HAP-1 (cell line): ENCODE results near the gene EWSR1.

ENCODE experiments used
- DNase-seq, 2 experiments: peaks; one replicate each; pipeline ENCODE4 v3.0.0-alpha.2; 2016 to 2020; ENCODE audit warnings: low spot score in 2 of 2
- H3K27me3 ChIP-seq: fragments of 250-450 bp; sonication (Bioruptor Pico); 2 replicates; pipeline ENCODE4 v1.5.1; 2020; ENCODE audit warnings: low read depth, mild to moderate bottlenecking, moderate library complexity
- H3K36me3 ChIP-seq: fragments of 250-450 bp; sonication (Bioruptor Pico); replicated peaks from 2 replicates; pipeline ENCODE4 v1.5.1; 2020; ENCODE audit warnings: mild to moderate bottlenecking
- H3K4me1 ChIP-seq: fragments of 250-450 bp; sonication (Bioruptor Pico); 2 replicates; pipeline ENCODE4 v1.5.1; 2020; ENCODE audit warnings: mild to moderate bottlenecking
- H3K4me3 ChIP-seq: fragments of 250-450 bp; sonication (Bioruptor Pico); 2 replicates; pipeline ENCODE4 v1.5.1; 2020; ENCODE audit warnings: mild to moderate bottlenecking, moderate library complexity
- H3K9me3 ChIP-seq: fragments of 250-450 bp; sonication (Bioruptor Pico); 2 replicates; pipeline ENCODE4 v1.5.1; 2020; ENCODE audit warnings: mild to moderate bottlenecking, moderate library complexity
- in situ Hi-C: fragments of 300-500 bp; cut with MboI; formaldehyde crosslinking; loops from 3 replicates; pipeline ENCODE4 v1.14.3; 2020; ENCODE audit warnings: low sequenced_read_pairs, inconsistent platforms, mixed read lengths

The EWSR1 gene

DNA sequence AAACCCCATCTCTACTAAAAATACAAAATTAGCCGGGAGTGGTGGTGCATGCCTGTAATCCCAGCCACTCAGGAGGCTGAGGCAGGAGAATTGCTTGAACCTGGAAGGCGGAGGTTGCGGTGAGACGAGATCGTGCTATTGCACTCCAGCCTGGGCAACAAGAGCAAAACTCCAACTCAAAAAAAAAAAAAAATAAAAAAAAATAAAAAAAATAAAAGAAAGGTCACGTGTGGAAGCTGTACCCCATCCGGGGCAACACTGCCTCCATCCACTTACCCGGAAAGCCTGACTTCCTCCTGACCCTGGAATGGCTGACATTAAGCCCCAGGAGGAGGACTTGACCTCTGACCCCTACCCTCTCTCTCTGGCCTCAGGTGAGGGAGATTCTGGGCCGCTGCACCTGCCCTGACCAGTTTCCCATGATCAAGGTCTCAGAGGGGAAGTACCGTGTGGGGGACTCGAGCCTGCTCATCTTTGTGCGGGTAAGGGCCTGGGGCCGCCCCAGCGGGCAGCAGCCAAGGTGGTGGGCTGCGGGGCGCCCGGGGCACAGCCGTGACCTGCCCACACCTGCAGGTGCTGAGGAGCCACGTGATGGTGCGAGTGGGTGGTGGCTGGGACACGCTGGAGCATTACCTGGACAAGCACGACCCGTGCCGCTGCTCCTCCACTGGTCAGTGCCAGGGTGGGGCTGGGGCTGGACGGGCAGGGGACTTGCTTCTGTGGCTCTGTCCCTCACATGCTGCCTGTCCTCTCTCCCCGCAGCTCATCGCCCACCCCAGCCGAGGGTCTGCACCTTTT is 42.2 kb downstream of the EWSR1 start:
- Histone ChIP-seq H3K4me1 (peaks cover 10% of the 10 kb centered on the region; the same call in 1 of the 2 replicates), H3K36me3 (no peaks in the 10 kb centered on the region; the same call in none of the 2 replicates), H3K9me3 (no peaks in the 10 kb centered on the region), H3K27me3 (peaks cover 11% of the 10 kb centered on the region), H3K4me3 (no peak overlapping the region)
- no peak for DNase-seq
- in situ Hi-C loops = no loop called here

DNA sequence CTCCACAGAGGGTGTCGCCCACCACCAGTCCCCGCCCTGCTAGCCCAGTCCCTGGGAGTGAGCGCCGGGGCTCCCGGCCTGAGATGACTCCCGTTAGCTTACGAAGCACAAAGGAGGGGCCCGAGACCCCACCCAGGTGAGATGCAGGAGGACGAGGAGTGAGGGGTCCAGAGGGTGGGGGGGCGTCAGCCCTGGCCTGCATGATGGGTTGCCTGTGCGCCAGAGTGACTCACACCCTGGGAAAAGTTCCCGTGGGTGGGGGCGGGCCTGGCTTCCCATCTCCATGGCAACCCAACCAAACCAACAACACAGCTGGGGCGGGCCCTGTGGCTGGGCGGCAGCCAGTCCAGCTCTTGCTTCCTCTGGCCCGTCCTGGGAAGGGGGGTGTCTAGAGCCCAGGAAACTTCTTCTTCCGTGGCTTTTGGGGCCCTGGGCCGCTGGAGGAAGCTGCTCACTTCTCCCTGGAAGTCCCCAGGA is 42.8 kb downstream of the EWSR1 start:
- Histone ChIP-seq H3K9me3 (no peaks in the 10 kb centered on the region), H3K4me3 (no peak overlapping the region), H3K27me3 (peaks cover 11% of the 10 kb centered on the region), H3K36me3 (no peaks in the 10 kb centered on the region; the same call in none of the 2 replicates), H3K4me1 (peaks cover 9% of the 10 kb centered on the region; the same call in 1 of the 2 replicates)
- peak; percentile 37 to 84 for DNase-seq
- in situ Hi-C loops = no loop called here

DNA sequence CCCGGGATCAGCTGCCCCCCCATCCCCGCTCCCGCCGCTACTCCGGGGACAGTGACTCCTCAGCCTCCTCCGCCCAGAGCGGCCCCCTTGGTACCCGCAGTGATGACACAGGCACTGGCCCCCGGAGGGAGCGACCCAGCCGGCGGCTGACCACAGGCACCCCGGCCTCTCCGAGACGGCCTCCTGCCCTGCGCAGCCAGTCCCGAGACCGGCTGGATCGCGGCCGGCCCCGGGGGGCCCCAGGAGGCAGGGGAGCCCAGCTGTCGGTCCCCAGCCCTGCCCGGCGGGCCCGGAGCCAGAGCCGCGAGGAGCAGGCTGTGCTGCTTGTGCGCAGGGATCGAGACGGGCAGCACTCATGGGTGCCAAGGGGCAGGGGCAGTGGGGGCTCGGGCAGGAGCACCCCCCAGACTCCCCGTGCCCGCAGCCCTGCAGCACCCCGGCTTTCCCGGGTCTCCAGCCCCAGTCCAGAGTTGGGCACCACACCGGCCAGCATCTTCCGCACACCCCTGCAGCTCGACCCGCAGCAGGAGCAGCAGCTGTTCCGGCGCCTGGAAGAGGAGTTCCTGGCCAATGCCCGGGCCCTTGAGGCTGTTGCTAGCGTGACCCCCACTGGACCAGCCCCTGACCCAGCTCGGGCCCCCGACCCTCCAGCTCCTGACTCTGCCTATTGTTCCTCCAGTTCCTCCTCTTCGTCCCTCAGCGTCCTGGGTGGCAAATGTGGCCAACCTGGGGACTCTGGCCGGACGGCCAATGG is 43.6 kb downstream of the EWSR1 start:
- peaks cover 11% of the 10 kb centered on the region for H3K27me3 ChIP-seq
- H3K4me3 ChIP-seq = no peak overlapping the region
- no peaks in the 10 kb centered on the region for H3K9me3 ChIP-seq
- in situ Hi-C loops = no loop called here
- no peaks in the 10 kb centered on the region; the same call in 1 of the 2 replicates for H3K36me3 ChIP-seq
- peaks cover 7% of the 10 kb centered on the region; the same call in 1 of the 2 replicates for H3K4me1 ChIP-seq
- DNase-seq = no peak

DNA sequence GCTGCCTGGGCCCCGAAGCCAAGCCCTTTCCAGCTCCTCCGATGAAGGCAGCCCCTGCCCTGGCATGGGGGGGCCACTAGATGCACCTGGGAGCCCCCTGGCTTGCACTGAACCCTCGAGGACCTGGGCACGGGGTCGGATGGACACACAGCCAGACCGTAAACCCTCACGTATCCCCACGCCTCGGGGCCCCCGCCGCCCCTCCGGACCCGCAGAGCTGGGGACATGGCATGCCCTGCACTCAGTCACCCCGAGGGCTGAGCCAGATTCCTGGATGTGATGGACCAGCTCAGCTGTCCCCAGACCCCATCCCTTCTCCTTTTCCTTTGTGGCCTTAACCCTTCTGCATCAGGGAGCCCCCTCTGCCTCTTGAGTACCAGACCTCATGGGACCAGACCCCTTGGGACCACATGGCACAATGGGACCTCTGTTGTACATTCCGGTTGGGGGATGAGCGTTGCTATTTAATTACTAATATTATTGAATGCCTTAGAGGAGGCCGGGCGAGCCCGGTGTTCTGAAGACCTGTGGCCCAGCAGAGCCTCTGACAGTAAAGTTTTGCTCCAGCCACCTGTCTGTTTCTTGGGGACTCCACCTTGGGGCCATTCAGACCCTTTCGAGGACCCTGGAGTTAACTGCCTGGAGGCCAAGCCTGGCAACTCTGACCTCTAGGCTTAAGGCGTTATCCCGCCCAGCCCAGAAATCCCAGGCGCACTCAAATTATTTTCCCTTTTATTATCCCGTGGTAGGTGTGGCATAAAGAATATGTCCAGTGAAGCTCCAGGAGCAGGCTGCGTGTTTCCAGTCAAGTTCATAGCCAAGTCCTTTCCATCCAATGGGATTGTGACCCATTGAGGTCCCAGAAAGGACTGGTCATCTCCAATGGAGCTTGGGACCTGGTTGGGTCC is 44.4 kb downstream of the EWSR1 start:
- Histone ChIP-seq H3K9me3 (no peaks in the 10 kb centered on the region), H3K27me3 (peaks cover 11% of the 10 kb centered on the region), H3K36me3 (no peaks in the 10 kb centered on the region; the same call in 1 of the 2 replicates), H3K4me3 (no peak overlapping the region), H3K4me1 (peaks cover 7% of the 10 kb centered on the region; the same call in 1 of the 2 replicates)
- DNase-seq = no peak
- in situ Hi-C loops = no loop called here

DNA sequence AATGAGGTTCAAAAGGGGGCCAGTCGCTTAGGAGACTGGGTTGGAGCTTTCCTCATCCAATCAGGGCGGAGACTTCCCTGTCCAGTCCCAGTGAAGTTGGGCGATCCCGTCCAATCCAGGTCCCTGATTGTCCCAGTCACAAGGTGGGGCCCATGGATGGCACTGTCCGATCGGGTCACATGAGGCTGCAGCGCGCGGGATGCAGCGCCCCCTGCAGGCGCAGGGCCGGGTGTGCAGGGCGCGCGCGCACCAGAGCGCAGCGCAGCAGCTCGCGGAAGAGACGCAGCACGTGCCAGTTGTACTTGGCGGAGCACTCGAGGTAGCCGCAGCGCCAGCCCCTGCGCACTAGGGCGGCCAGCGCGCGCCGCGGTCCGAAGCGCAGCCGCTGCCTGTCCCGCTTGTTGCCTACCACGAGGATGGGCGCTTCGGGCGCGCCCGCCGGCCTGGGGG is 45.1 kb downstream of the EWSR1 start:
- no peak overlapping the region for H3K4me3 ChIP-seq
- H3K36me3 ChIP-seq = no peaks in the 10 kb centered on the region
- no peaks in the 10 kb centered on the region for H3K9me3 ChIP-seq
- no peak for DNase-seq
- H3K27me3 ChIP-seq = peaks cover 11% of the 10 kb centered on the region
- H3K4me1 ChIP-seq = no peaks in the 10 kb centered on the region; the same call in 1 of the 2 replicates
- in situ Hi-C loops = no loop called here

DNA sequence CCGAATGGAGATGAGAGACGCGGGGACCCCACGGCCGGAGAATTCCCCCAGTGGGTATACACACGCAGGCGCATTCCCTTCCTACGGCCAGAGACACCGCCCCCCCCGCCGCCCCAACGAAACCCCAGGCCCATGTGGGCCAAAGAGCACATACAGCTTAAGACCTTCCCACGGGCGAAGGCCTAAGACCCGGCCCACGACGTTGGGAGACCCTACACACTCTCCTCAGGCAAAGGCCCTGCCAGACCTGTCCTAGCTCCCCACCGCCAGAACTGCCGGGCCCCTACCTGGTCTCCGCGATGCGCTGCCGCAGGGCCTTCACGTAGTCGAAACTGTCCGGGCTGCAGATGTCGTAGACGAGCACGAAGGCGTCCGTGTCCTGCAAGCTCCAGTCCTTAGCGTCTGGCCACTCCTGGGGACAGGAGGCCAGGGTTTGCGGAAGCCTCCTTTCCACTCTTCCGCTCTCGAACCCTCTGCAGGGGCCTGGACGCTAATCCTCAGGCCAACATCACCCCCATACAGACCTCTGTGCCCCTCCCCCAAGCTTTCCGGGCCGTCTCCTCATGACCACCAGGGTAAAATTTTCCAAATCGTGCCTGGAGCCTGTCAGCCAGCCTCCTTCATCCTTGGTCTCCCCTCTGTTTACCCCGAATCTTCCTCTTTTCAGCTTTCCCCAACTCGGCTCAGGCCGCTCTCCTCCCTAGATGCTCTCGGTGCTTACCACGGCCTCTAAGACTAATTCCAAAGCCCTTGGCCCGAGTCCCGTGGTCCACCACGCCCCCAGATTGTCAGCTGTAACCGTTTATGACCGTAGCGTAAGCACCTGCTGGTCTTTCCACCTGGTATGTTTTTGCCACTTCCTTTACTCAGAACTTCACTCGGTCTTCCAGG is 45.8 kb downstream of the EWSR1 start:
- DNase-seq = no peak
- in situ Hi-C loops = no loop called here
- no peak overlapping the region for H3K4me3 ChIP-seq

DNA sequence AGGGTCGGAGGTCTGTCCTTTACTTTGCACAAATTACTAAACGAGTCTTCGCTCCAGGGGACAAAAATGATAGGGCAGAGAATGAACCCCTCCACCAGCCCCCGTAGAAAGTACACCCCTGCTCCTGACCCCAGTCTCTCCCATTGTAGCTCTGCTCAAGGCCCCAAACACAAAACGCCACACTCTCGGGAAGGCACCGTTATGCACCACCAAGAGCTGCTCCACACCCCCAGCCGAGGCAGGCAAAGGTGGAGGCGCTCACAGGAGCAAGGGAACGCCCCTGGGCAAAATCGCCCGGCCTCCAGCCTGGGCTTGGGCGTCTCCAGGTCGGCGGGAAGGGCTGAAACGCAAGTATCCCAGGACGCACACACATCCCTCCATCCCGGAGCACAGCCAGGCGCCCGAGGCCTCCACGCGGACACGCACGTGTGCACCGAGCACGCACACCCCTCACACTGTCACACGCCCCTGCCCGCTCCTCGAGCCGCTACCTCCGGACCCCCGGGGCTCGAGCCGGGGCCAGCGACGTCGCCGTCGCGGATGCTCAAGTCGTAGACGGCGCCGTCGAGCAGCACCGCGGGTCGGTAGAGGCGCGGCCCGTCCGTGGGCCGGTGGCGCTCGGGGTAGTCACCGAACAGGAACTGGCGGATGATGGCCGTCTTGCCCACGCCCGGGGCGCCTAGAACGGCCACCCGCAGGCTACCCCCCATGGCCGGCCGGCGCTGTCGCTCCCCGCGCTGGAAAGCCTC is 46.6 kb downstream of the EWSR1 start:
- H3K4me3 ChIP-seq = peak overlapping the region; percentile 3
- H3K27me3 ChIP-seq = peaks cover 11% of the 10 kb centered on the region
- no peak for DNase-seq
- H3K4me1 ChIP-seq = no peaks in the 10 kb centered on the region
- no peaks in the 10 kb centered on the region for H3K36me3 ChIP-seq
- in situ Hi-C loops = no loop called here
- no peaks in the 10 kb centered on the region for H3K9me3 ChIP-seq

More for the DNA sequence above, 45.8 kb downstream of the EWSR1 start:
- Histone ChIP-seq H3K4me1 (no peaks in the 10 kb centered on the region; the same call in 1 of the 2 replicates), H3K9me3 (no peaks in the 10 kb centered on the region), H3K27me3 (peaks cover 11% of the 10 kb centered on the region), H3K36me3 (no peaks in the 10 kb centered on the region)

DNA sequence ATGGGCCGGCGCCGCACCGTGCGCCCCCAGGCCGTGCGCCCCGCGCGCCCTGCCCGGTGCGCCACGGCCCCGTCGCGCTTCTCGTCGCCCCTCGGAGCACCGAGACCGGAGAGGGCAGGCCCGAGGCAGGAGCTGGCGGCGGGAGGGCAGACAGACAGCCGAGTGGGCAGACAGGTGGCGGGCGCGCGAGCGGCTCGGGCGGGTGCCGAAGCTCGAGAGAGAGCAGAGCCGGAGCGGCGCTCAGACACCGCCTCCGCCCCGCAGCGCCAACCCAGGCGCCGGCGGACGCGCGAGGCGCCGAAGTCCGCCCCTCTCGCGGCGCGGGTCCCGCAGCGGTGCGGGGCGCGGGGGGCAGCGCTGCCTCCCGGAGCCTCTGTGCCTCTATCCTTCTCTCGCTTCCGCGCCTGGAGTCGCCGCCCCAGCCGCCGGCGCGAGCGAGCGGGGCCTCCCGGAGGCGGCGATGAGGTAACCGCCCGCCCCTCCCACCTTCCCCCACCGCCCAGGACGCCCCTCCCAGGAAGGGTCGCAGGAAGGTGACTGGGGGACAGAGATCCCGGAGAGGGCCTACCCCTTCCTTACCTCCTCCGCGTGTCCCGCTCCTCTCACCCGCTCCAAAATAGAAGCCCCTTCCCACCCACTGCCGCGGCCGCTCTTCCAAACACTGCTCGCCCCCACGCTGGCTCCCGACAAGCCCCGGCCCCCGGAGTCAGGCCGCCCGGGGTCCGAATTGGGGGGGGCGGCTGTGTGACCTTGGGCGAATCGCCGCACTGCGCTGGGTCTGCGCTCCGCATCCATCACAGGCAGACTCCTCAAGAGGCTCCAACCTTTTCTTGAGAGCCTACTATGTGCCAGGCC is 47.4 kb downstream of the EWSR1 start, which contains the start of gene RASL10A:
Gene RASL10A, minus strand, starts transcription at position 412 of the 855 bp plus-strand sequence. CDS start 451 bp downstream, outside the sequence.
- no peaks in the 10 kb centered on the region for H3K4me1 ChIP-seq
- in situ Hi-C loops = no loop called here
- H3K27me3 ChIP-seq = peaks cover 11% of the 10 kb centered on the region
- no peaks in the 10 kb centered on the region for H3K36me3 ChIP-seq
- peak within 1 kb of the TSS; percentile 3 for H3K4me3 ChIP-seq
- no peaks in the 10 kb centered on the region for H3K9me3 ChIP-seq
- DNase-seq = no peak

DNA sequence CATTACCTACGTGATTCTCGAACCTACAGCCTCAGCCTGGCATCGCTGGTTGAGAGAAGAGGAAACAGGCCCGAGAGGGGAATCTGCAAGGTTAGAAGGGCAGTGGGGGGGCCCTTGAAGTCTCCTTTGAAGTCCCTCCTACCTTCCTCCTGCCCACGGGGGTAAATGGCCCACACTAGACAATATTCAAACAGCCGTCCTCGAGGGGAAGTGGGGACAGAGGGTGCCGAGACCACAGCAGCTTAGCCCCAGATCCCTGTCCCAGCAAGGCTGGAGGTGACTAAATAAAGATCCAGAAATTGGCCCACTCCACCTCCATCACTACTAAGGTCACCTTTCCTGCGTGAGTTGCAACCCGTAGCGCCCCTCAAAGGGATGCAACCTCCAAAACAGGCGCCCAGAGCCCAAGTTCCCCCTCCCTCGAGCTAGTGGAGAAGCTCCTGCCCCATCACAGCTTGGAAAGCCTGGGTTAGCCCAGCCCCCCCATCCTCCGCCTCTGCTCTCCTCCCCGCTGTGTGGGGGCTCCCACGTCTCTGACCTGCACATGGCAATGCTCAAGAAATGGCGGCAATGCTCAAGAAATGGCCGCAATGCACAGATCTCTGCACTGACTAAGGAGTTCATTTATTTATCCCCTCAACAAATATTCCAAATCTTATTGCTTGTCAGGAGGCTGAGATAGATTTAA is 48.2 kb downstream of the EWSR1 start:
- Histone ChIP-seq H3K9me3 (no peaks in the 10 kb centered on the region), H3K4me1 (no peaks in the 10 kb centered on the region), H3K36me3 (no peaks in the 10 kb centered on the region), H3K27me3 (peaks cover 11% of the 10 kb centered on the region), H3K4me3 (no peak overlapping the region)
- in situ Hi-C loops = no loop called here
- DNase-seq = no peak

DNA sequence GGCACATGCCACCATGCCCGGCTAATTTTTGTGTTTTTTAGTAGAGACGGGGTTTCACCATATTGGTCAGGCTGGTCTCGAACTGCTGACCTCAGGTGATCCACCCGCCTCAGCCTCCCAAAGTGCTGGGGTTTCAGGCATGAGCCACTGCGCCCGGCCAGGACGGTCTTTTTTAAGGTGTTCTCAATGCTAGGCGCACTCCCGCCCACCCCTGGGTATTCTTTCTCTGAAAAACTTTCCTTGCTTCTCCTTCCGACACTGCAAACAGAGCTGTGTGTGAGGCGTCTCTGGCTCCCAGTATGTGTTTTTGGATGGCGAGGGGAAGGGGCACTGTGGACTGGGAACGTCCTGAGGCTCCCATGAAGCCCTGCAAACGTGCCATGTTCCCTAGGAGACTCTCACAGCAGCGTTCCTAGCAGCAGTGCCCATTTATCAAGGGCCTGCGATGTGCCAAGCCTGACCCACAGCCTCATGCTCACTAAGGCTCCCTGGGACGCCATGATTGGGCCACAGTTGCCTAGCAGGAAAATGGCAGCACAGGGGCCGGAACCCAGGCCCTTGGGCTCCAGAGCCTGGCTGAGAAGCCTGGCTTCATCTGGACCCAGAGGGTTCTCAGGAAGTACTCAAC is 49.9 kb downstream of the EWSR1 start:
- in situ Hi-C loops = no loop called here

More for the DNA sequence above, 49.9 kb downstream of the EWSR1 start:
- Histone ChIP-seq H3K4me1 (no peaks in the 10 kb centered on the region), H3K36me3 (no peaks in the 10 kb centered on the region), H3K4me3 (no peak overlapping the region), H3K9me3 (no peaks in the 10 kb centered on the region), H3K27me3 (peaks cover 11% of the 10 kb centered on the region)
- DNase-seq = no peak
